GM19468 (cell line): Measurements from ENCODE around the gene KLF1.
"Not testable (repeated sequence)": the region's sequence is repeated elsewhere in the genome, so short reads cannot be mapped to it uniquely, and the experiment has no call there.

Source experiments
- ATAC-seq: cut with Tn5 transposase; IDR thresholded peaks from one replicate; pipeline ENCODE4 v1.9.1; 2021; ENCODE audit warnings: mild to moderate bottlenecking, moderate library complexity, moderate number of reproducible peaks; ENCODE audit not compliant: unreplicated experiment; ENCODE audit errors: extremely low read depth

KLF1 gene

GRCh38 chr19:12868540-12869112 lies 18.4 kb downstream of the KLF1 start:
- ATAC-seq = no peak

- ATAC-seq = no peak
Measured at GRCh38 chr19:12867120-12868099, 19.6 kb downstream of the KLF1 start.

GRCh38 chr19:12866416-12867119 lies 20.4 kb downstream of the KLF1 start:
- no peak for ATAC-seq

GRCh38 chr19:12865746-12866415 lies 21.1 kb downstream of the KLF1 start:
- ATAC-seq = no peak

GRCh38 chr19:12864721-12865715 lies 22.0 kb downstream of the KLF1 start:
- ATAC-seq = no peak

- ATAC-seq = no peak
Measured at GRCh38 chr19:12864143-12864542, 22.9 kb downstream of the KLF1 start.

GRCh38 chr19:12859546-12859945 lies 27.5 kb downstream of the KLF1 start:
- ATAC-seq = no peak

- no peak for ATAC-seq
Measured at GRCh38 chr19:12858041-12858928, 28.7 kb downstream of the KLF1 start.

- no peak for ATAC-seq
Measured at GRCh38 chr19:12856653-12857052, 30.3 kb downstream of the KLF1 start.

- no peak for ATAC-seq
Measured at GRCh38 chr19:12847159-12848139, 39.6 kb downstream of the KLF1 start.

- ATAC-seq = not testable (repeated sequence)
Measured at GRCh38 chr19:12846613-12847012, 40.4 kb downstream of the KLF1 start.

- ATAC-seq = no peak
Measured at GRCh38 chr19:12843999-12844732, 42.8 kb downstream of the KLF1 start.

- ATAC-seq = no peak
Measured at GRCh38 chr19:12843328-12843727, 43.7 kb downstream of the KLF1 start.

- no peak for ATAC-seq
Measured at GRCh38 chr19:12842511-12842910, 44.5 kb downstream of the KLF1 start.

GRCh38 chr19:12841094-12841493 lies 45.9 kb downstream of the KLF1 start:
- ATAC-seq = no peak
